ENCODE results near the gene MED16.

The MED16 gene

DNA sequence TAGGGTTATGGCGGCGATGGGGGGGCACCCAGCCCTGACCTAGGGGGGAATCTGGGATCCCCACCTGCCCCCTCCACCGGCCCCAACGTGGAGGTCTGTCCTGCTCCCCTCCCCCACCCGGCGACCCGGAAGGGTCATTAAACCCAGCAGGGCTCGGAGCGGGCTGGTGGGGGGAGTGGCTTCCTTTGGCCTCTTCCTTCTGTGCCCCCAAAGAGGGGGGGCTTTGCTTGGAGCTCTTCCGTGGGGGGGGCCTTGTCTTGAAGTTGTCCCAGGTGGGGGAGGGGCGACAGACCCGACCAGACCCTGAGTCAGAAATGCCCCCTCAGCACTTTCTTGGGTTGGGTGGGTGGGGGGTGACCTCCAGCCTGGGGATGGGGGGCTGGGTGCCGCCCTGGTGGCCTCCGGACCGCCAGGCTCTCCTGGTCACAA is 34.4 kb upstream of the MED16 start:
- DNase-seq, result no peak

DNA sequence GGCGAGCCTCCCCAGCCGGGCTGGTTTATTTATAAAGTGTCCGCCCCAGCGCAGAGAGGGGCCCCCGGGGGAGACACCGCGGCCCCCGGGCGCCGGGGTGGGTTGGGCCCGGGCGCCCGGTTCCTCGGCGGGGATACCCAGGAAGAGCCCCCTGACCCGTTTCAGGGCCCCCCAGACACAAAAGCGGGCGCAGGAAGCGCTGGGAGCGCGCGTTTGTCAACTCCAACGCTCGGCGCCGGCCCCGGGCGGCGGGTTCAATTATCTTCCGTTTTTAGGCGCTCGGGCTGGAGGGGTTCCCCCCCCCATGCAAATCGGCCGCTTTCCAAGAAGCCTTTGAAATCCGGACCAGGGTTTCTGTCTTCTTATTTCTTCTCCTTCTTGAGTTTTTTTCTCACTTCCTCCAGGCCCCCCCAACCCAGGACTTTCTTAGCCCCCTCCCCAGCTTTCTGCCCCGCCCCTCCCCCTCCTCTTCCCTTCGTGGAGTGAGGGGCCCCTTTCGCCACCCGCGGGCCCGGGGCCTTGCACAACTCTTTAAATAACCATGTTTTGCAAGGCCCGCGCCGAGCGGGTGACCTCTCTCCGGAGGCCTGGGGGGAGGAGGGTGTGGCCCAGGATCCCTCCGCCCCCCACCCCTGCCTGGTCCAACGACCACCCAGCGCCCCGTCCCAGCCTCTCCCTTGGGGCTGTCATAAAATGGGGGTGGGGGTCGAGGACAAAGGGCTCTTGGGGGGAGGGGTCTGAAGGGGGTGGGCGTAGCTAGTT is 33.8 kb upstream of the MED16 start:
- no peak for DNase-seq

DNA sequence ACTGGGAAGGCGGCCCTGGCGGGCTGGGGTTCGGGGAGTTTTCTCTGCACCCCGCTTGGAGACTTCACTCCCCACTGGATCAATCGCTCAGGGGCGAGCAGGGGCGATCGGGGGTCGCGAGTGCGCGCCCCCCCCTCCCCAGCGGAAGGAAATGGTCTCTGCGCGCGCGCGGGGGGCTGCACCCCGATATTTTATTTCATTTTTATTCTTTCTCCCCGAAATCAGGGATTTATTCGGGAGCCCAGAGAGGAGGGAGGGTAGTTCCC is 33.3 kb upstream of the MED16 start:
- no peak for DNase-seq

DNA sequence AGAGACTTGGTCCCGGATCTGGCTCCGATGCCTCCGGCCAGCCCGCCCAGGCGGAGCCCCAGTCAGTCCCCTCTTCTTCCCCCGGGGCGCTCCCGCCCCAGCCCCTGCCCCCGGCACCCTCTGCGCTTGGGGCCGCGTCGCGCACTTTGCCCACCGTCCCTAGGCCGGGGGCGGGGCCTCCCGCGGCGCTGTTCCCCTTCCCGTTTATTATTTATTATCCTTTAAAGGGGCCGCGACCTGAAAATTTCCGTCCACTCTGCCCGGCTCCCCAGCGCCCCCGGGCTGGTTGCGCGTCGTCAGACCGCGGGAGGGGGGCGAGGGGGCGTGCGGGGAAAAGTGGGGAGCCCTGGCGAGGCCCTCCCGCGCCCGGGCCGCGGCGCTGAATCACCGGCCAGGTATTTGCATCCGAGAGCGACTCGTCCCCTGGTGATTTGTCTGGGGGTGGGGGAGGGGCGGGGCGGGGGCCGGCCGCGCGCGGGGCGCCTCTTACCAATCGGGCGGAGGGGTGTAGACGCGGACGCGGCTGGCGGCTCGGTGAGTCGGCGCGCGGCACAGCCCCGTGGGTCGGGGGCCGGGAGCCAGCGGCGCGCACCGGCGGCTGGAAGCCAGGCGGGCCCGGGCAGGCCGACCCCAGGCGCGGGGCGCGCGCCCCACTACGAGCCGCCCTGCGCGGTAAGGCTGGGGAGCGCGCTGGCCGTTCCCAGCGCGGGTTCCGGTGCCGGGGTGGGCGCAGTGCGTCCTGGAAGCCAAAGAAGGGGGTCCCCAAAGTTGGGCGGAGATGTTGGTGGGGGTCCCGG is 32.7 kb upstream of the MED16 start, which contains the start of gene ARID3A:
Gene ARID3A, plus strand, starts transcription at position 510 of the 797 bp plus-strand sequence. CDS start 3,494 bp downstream, outside the sequence.
- peak; percentile 64 for DNase-seq

DNA sequence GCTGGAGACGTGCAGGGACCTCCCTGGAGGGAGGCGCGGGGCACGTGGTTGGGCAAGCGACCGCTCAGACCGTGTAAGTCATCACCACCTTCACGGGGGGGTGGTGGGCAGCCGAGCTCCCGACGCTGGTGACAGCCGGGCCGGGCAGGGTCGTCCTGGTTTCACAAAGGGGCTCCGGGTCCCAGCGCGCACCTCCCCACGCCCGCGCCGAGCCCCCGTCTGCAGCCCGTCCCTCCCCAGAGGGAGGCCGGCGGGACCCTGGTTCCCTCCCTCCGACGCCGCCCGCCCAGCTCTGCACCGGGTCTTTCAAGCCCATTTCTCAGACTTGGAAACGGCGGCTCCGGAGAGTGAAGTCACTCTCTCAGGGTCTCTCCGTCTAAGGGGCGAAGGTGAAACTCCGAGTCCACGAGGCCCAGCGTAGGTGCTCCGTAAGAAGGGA is 32.1 kb upstream of the MED16 start:
- no peak for DNase-seq

DNA sequence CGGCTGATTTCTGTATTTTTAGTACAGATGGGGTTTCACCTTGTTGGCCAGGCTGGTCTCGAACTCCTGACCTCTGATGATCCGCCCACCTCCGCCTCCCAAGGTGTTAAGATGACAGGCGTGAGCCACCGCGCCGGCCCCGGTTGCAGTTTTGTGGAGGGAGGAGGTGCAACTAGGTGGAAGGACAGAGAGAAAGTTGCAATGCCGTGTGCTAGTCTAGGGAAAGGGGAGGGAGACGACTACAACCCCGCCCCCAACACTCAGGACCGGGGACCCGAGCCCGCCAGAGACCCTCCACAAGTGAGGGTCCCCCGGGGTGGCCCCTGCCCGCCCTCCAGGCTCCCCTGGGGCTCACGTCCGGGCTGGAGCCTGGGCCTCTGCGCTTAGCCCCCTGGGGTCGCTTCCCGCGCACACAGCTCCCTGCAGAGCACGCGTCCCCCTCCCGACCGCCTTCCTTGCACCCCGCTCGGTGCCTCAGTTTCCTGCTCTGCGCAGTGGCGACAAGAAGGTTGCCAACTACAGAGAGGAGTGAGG is 31.6 kb upstream of the MED16 start:
- no peak for DNase-seq

DNA sequence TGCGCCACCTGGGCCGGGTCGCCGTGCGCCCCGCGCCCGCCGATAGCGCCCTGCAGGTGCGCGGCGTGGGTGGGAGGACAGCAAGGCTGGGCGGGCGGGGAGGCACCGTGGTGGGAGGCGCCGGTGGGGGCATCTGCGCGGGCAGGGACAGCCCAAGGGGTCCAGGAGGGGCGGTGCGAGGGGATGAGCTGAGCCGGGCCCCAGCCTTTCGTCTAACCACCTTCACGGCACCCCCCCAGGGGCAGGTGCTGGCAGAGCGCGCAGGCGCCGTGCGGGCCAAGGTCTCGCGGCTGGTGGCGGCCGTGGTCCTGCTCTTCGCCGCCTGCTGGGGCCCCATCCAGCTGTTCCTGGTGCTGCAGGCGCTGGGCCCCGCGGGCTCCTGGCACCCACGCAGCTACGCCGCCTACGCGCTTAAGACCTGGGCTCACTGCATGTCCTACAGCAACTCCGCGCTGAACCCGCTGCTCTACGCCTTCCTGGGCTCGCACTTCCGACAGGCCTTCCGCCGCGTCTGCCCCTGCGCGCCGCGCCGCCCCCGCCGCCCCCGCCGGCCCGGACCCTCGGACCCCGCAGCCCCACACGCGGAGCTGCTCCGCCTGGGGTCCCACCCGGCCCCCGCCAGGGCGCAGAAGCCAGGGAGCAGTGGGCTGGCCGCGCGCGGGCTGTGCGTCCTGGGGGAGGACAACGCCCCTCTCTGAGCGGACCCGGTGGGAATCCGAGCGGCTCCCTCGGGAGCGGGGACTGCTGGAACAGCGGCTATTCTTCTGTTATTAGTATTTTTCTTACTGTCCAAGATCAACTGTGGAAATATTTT is 27.3 kb upstream of the MED16 start:
- DNase-seq, result no peak

DNA sequence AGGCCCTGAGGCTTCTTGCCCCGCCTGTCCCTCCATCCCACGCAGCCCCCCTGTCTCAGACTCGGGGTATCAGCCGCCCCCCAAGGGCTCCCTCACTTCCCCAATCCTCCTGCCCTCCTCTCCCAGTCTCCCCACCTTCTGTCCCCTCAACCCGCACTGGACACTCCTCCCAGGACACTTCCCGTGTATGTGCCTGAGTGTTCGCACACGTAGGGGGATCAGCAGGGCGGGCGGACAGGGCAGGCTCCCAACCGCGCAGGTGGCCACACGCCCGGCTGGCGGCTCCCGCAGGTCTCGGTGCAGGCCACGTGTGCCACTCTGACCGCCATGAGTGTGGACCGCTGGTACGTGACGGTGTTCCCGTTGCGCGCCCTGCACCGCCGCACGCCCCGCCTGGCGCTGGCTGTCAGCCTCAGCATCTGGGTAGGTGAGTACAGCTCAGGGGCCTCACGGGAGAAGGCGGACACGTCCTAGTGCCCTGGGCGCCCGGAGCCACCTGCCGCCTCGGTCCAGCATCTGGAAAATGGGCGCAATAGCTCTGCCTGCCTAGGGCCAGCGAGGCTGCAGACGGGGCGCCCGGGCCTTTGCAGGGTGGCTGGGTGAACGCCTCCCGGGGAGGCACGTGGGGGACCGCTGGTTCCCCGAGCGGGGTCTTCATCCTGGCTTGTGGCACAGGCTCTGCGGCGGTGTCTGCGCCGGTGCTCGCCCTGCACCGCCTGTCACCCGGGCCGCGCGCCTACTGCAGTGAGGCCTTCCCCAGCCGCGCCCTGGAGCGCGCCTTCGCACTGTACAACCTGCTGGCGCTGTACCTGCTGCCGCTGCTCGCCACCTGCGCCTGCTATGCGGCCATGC is 26.4 kb upstream of the MED16 start:
- DNase-seq, result no peak

DNA sequence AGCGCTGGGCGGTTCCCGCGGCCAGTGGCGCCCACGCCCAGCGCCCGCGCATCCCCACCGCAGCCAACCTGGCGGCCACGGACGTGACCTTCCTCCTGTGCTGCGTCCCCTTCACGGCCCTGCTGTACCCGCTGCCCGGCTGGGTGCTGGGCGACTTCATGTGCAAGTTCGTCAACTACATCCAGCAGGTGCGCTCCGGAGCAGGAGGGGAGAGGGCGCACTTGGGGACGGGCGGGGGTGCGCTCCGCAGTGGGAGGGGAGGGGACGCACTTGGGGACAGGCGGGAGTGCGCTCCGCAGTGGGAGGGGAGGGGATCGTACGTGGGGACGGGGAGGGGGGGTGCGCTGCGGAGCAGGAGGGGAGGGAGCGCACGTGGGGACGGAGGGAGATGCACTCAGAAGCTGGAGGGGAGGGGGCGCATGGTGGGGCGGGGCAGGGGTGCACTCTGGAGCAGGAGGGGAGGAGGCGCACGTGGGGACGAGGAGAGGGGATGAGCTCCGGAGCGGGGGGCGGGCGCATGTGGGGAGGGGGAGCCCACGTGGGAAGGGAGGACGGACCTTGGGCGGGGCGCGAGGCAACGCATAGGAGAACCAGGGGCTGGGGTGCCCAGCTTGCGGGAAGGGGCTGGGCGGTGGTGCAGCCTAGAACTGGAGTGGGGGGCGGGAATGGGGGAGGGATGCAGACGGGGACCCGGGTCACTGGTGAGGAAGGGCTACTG is 25.7 kb upstream of the MED16 start:
- no peak for DNase-seq

DNA sequence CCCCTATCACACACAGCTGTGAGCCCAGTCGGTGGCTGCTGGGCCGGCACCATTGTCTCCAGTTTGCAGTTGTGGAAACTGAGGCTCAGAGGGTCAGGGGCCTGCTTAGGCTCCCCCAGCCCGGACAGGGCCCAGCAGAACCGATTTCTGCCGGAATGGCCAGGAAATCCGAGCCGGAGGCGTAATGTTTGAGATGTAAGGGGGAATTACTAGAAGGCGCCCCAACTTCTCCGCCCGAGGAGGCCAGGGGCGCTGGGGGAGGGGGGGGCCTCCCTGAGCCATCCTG is 25.1 kb upstream of the MED16 start:
- DNase-seq, result no peak

DNA sequence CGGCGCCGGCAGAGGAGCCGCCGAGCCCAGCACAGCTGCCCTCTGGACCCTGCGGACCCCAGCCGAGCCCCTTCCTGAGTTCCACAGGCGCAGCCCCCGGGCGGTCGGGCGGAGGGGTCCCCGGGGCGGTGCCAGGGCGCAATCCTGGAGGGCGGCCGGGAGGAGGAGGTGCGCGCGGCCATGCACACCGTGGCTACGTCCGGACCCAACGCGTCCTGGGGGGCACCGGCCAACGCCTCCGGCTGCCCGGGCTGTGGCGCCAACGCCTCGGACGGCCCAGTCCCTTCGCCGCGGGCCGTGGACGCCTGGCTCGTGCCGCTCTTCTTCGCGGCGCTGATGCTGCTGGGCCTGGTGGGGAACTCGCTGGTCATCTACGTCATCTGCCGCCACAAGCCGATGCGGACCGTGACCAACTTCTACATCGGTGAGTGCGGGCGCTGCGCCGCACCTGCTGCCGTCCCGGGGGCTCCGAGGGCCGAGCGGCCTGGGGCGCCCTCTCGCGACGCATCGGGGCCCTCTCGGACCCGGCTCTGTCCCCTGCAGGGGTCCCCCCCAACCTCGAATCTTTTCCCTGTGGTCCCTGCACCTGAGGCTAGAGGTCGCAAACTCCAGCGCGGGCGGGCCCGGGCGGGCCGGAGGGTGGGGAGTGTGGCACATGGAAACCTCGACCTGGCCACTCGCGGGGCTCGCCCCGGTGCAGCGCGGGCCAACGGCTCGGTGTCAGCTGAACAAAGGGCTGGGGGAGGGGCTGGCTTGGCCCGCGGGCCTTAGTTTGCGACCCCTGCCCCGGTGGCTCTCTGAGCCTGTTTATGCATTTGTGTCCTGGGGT is 24.6 kb upstream of the MED16 start, which contains the start of gene KISS1R:
Gene KISS1R, plus strand, starts transcription at position 11 of the 829 bp plus-strand sequence. Its CDS starts 170 bp downstream, at position 181.
- DNase-seq, result no peak

DNA sequence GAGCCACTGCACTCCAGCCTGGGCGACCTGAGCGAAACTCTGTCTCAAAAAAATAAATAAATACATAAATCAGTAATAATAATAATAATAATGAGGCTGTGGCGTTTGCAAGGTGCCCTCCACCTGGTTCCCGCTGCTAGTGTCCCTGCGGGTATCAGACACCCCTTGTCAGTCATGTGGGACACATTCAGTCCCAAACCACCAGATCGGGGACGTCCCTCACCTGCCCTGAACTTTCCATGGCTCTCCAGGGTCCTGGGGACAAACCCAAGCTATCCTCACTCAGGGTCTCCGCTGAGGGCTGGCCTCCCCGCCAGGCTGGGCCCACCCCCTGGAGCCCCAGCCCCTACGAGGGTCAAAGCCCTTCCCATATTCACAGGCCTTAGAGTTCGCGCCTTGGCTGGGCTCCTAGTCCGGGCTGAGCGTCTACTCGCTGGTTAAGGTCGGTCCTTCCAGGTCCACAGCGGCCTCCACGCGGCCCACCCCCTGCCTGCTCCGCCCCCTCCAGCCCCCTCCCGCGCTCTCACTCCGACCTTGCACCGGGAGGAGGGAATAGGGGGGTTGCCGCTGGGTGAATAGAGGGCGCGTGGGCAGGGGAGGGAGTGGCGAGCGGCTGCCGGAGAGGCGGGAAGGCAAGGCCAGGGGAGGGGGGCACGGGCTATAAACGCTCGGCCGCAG is 23.8 kb upstream of the MED16 start:
- DNase-seq, result no peak

DNA sequence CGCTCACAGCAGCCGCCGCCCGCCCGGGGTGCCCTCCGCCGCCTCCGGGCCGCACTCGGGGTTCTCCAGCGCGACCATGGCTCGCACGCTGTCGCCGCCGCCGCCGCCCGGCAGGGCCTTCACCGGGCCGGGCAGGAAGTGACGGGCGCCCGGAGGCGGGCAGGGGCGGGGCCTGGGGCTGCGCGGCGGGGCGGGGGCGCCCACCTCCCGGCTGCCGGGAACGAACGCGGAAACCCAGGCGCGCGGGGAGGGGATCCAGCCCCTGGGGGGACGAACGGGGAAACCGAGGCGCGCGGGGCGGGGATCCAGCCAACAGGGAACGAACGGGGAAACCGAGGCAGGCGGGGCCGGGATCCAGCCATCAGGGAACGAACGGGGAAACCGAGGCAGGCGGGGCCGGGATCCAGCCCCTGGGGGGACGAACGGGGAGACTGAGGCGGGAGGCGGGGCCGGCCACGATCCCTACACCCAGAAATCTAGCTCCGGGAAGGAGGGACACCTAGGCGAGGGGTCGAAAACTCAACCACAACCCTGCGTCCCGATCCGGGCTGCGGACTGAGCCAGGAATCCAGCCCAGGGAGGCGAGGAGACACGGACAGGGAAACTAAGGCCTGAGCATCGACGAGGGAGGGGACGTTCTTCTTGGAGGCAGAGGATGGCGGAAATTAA is 20.2 kb upstream of the MED16 start, which contains the start of gene R3HDM4:
Gene R3HDM4, minus strand, starts transcription at position 140 of the 669 bp plus-strand sequence. Its CDS starts 62 bp downstream, at position 78.
- DNase-seq, result no peak

DNA sequence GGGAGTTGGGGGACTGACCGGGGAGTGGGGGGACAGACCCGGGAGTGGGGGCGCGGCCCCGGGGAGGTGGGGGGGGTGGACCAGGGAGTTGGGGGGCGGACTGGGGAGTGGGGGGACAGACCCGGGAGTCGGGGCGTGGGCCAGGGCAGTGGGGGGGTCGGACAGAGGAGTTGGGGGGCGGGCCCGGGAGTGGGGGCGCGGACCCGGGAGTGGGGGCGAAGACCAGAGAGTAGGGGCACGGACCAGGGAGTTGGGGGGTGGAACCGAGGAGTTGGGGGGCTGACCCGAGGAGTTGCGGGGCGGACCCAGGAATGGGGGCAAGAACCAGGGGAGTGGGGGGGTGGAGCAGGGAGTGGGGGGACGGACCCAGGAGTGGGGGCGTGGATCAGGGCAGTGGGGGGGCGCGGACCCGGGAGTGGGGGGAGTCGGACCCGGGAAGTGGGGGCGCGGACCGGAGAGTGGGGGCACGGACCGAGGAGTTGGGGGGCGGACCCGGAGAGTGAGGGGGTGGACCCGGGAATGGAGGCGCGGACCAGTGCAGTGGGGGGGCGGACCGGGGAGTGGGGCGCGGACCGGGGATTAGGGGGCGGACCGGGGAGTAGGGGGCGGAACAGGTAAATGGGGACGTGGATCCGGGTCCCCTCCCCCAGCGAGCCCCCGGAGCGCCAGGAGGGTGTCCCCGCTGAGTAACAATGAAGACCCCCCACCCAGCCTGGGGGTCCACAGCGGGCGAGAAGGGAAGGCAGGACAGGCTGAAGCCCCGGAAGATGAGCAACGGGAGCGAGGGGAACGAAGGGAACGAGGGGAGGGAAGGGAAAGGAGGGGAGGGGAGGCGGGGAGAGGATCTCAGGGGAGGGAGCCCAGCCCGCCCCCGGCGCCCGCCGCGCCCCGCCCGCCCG is 19.4 kb upstream of the MED16 start:
- no peak for DNase-seq

DNA sequence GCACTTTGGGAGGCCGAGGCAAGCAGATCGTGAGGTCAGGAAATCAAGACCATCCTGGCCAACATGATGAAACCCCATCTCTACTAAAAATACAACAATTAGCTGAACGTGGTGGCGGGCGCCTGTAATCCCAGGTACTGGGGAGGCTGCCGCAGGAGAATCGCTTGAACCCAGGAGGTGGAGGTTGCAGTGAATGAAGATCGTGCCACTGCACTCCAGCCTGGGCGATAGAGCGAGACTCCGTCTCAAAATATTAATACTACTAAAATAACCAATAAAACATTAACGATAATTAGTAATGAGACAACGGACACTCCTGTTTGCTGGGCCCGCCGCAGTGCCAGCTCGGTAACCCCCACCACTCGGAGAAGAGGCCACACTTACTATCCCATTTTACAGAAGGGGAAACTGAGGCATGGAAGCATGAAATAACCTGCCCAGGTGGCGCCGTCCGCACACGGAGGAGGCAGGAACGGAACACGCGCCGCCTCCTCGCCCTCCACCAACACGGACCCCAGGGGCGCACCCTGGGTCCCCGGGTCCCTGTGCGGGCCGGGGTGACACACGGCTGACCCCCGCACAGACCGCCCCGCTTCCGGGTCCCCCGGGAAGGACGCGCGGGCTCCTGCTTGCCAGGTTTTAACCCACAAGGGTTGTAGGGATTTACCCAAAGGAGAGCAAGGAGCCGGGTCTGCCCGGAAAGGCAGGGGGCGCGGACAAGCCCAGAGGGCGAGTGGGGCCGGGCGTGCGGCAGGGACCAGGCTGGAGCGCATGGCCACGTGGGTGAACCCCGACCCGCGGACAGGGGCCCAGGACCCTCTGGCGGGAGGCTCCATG is 18.4 kb upstream of the MED16 start:
- DNase-seq, result no peak

DNA sequence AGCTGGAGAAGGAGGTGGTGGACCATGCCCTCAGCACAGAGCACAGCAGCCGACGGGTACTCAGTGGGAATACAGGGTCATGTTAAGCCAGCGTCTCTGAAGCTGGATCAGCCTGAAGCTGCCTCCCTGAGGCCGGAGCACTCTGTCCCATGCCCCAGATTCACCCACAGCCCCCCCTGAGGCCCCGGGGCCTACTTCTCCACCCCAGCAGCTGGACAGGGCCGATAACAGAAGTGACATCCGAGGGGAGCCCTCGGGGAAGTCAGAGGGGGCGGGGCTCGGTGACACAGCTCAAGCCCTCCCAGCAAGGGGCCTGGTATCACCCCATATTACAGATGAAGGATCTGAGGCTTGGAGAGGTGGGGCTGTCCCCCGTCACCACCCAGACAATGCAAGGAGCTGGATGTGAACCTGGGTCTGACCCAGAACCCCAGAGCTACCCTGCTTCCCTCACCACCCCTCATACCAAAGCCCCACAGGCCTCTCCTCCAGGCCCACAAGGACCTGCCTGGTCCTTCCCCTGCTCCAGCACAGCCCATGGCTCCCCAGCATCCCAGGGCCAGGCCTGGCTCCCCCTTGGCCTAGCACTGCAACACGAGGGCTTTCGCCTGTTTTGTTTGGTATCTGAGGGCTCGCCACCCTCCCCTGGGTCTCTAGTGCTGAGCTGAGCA is 14.3 kb upstream of the MED16 start:
- no peak for DNase-seq

DNA sequence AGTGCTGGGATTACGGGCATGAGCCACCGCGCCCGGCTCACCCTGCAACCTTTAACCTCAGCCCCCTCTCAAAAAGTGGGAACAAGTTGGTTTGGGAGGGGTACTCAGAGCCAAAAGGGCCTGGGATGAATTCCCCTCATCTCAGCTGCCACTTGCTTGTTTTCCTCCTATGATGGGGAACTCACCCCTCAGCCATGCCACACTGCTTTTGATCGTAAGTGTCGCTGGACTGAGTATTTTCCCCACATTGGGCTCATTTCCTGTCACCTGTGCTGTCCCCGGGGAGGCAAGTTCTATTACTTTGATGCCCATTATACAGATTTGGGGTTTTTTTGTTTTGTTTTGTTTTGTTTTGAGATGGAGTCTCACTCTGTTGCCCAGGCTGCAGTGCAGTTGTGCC is 13.5 kb upstream of the MED16 start:
- no peak for DNase-seq

Measured in NCI-H187 treated with DMSO at 0.1 percent for 48 hours (cell line).